Left kidney (tissue), 2 donors: ENCODE results near the gene IGSF9. TPM values are rescaled to one million over a fixed set of nuclear protein-coding genes. Genes with fewer than 3 reads are reported as not detected.

Experiments
- DNase-seq: peaks from one replicate; pipeline ENCODE4 v3.0.0-alpha.2; 2013
- polyA plus RNA-seq: library from polyadenylated mRNA; unstranded; fragments of 120-200 nt; gene quantifications from one replicate; pipeline ENCODE4 v1.2.1, GENCODE V29; 2013; ENCODE audit not compliant: insufficient read length

IGSF9 gene
- polyA plus RNA-seq, 1 donor: 15.6 TPM

DNA sequence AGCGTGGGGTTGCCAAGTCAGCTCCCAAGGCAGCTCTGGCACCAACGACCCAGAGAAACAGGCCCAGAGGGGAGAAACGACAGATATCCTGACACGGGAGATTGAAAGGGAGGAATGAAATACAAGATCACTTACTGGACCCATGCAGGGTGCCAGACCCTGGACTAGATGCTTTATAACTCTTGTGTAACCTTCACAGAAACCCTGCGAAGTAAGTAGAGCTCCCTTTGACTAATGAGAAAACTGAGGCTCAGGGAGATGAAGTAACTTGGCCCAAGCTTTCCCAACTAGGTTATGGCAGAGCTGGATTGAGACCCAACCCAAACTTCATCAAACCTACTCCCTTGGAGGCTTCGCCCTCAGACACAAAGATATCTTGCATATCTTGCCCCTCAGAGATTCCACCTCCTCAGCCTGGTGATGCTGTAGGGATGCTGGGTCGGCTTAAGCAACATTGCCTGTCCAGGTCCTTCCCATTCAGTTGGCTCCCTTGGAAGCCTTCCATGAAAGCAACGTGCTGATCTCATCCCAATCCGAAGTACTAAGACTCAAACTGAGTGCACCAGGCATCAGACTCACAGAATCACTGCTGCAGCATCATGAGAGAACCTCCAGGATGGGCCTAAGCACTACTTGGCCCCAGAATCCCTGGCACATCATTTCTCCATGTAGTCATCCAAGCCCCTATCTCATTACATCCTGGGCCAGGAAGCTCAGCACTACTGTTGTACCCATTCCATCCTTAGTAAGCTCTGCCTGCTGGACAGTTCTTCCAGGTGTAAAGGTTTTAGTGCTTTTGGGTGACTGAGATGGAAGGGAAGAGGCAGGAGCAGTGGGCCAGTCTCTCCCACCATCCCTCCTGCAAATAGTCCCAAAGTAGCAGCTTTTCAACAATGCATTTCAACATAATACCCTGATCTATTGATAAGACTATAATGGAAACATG, 1.1 kb upstream of the IGSF9 start:
- no peak for DNase-seq

DNA sequence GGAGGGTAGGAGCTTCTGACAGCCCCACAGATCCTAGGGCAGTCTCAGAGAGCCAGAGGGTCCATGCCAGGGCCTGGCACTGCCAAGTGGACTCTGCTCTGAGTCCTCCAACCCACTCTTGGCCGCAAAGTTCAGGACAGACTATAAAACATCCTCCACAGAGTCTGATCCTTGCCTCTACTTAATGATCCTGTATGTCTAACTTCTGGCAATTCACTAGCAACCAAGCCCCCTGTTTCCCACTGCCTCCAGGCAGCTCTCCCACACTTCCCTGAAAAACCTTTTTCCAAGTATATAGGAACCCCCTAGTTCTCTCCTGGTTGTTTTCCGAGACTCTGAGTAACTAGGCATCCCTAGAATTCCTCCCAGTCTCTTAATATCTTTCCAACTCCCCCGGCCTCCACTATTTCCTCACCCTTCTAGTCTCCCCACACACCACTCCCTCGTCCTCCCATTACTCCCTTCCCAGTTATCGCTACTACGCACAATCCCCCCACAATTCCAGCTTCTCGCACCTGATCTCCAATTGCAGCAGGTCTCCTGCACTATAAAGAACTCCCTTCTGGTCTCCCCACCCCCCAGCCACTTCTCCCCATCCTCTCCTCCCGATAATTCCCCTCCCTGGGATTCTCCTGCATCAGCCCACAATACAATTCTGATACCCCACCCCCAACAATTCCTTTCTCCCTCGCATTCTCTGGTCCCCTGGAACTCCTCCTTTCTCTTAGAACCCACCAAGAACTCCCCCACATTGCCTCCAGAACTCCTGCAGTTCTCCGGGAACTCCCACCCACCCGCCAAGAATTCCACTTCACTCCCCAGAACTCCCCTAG, 574 bp downstream of the IGSF9 start:
- DNase-seq: no peak

DNA sequence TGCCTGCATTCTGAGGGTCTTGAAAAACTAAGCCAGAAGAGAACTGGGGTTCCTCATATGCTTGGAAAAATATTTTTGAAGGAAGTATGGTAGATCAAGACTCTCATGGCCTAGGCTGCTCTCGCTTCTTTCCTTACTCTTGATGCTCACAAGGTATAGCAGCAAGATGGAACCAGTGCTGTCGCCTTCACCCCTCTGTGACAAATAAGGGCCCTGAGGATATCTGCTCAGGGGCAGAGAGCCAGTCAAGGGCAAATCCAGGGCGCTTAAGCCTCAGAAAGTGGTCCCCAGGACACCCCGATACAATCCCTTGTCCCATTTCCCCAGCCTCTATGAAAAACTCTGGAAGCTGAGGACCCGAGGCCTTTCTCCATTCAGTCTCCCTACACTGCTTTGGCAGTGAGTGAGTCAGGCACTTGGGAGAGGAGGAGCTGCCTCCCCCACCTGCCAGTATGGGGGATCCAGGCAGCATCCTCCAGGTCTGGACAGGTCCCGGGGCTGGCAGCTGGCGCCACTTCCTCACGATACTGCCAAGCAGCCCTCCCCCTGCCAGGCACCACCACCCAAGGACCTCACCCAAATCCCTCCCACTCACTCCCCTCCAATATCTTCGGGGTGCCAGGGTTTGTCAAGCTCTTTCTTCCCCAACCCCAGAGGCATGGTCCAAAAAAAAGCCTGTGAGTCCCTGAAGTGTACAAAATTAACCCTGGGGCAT, 1.3 kb downstream of the IGSF9 start:
- DNase-seq: no peak

DNA sequence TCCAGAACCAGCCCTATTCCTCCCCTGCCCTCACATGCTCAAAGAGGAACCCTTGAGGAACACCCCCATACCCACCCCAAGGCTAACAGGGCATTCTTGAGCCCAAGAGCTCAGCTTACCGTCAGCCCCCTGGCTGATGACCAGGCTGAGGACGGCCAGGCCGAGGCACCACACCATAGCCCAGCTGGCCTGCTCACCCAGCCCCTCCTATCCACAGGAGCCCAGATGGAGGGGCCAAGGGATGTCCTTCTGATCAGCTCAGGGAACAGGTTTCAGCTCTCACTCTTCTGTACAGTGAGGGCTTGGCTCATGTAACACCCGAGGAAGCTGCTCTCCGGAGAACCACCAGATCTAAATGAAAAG, 2.2 kb downstream of the IGSF9 start:
- DNase-seq: no peak

DNA sequence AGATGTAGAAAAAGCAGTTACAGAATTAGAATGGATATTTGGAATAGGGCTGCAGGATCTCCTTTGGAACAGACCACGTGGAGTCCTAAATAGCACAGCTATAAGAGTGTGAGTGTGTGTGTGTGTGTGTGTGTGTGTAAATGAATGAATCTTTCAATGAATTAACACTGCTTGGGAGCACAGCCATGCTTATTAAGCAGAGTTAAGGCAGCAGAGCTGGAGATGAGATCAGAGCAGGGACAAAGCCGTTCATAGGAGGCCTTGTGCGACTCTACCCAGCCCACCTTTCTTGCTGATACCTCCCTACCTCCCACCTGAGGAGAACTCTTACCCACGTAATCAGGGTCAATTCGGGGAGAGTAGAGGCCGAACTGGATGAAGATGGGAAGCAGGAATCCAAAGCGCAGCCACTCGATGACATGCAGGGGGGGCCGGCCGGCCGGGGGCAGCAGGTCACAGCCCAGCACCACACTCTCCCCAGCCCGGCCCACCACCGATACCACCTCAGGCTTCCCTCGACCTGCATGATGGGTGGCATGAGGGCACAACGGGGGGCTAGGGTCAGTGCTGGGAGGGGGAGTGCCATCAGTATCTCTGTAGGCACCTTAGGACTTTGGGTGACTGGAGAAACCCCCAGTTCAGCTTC, 2.7 kb downstream of the IGSF9 start:
- DNase-seq: no peak

DNA sequence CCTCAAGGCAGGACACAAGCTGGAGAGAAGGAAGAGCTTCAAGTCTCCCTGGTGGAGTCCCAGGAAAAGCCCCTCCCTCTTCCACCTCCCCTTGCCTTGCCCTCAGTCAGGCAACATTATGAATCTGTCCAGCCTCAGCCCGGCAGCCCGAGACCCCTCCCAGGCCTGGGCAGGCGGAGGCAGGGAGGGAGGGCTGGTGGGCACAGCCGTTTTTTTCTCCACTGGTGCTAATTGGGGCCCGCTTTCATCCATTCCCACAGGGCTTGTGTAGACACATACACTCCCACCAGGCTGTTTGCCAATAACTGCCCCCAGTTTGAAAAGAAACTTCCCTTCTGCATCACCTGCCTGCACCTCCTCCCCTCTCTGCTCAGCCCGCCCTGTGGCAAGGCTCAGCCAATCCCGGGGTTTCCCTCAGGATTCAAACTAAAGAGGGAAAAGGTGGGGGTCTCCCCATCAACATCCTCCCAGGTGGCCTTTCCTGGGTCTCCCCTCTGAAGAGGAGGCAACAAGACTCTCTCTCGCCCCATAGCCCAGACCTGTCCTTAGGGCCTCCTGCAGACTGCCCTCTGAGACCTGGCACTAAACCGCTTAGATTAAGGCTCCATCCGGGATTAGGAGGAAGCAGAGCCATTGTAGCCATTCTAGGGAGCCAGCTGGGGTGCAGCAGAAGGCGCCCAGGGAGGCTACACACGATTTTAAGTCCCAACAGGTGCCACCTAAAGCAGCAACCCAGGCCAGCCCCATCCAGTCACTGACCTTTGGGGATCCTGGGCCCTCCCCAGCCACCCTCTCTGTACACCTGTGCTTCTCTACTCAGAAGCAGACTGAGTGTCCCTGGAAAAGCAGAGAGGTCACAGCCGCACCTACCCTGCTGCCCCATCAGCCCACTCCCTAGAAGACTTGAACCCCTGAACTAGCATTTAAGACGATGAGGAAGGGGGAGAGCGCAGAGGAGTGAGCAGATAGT, 3.5 kb downstream of the IGSF9 start:
- no peak for DNase-seq

DNA sequence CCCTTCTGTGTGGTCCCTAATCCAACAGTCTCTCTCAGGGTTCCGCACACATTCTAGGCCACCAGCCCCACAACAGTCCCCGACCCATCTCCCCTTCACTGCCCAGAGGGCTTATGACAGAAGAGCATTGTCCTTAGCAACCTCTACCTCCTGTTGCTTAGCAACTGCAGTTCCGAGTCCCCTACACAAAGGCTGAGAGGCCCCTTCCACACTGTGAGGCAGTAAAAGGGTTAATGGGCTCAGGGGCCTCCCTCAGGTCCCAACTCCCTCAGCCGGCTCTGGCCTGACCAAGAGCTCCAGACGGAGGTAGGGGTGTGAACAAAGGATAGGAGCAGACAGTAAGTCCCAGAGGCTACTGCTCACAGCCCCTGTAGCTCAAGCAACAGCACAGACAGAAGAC, 4.3 kb downstream of the IGSF9 start:
- no peak for DNase-seq

DNA sequence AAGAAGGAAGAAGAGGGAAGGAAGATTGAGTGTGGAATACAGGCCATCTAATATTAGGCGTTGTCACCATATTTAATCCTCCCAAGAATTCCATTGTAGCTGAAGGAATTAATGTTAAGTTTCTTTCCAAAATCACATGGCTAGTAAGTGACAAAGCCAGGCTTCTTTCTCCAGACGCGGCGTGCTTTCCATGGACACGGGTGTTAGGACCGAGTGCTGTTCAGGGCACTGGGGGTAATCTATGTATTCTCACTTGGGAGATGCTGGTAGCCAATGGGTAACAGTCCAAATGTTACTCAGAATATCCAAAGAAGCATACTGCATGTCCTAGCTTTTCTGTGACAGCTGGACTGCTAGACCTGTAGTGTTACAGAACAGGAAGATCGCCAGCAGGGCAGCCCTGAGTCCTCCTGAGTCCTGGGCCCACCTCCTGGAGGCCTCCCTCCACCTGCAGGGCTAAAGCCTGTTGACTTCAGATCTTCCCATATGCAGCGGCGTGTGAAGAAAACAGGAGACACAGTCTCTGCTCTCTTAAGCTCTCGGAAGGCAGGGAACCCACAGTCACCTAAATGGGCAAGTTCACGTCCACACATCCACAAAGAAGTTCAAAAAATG, 5.3 kb downstream of the IGSF9 start:
- DNase-seq: no peak

DNA sequence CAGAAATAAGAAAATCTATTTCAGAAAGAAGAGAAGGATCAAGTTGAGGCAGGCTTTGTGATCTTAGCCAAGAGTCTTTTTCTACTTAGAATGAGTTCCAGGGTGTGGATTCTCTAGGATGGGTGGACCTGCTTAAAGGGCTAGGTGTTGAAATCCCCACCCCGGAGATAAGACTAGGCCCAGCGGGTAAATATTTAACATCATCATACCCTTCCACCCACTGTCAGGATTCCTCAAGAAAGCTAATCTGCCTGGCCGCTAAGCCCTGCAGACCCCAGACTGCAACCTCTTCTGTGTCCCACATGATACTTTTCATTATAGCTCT, 5.8 kb downstream of the IGSF9 start:
- no peak for DNase-seq

DNA sequence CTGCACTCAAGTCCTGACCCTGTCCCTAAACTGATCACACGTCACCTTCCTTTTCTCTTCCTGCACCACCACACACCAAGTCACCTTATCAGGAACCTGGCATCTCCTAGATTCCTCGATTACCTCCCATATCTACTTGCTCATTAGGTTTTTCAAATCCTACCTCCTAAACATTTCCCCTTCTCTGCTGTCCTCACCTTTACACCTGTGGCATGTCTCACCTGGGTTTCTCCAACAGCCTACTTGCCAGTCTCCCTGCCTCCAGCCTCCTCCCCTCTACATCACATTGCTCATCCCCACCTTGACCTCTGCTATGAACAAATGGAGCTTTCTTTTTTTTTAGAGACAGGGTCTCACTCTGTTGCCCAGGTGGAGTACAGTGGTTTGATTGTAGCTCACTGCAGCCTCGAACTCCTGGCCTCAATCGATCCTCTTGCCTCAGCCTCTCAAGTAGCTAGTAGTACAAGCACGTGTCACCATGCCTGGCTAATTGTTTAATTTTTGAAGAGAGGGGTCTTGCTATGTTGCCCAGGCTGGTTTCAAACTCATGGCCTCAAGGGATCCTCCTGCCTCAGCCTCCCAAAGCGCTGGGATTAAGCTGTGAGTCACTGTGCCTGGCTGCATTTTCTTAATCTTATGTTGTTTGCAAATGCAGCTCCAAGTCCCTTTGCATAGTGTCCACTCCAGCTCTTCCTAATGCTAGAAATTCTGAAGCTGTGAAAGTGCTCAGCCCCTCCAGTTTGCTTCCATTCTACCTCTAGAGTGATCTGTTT, 6.3 kb downstream of the IGSF9 start:
- no peak for DNase-seq

DNA sequence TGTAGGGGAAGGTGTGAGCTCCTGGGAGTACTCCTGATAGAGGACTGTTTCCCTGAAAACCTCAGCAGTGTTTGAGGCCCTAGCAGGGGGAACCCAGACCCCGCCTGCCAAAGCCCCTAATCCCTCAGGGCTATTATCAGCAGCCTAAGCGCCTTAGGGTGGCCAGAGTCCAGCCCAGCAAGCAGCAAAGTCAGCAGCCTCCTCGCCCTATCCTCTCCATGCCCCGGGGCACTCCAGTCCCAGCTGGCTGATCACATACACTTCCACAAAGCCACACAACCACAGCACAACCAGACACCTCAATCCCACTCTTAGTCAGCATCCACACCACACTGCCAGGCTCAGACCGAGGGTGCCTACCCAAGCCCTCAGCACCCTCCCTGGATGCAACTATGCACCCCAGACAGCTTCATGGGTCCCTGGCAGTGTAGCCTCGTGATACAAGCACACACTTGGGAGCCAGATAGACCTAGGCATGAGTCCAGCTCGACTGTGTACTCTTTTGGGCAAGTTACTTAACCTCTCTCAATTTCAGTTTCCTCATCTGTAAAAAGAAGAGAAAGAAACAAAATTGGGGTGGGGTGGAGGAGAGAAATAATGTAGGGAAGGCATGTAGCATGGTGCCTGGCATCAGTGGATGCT, 7.1 kb downstream of the IGSF9 start:
- DNase-seq: no peak

DNA sequence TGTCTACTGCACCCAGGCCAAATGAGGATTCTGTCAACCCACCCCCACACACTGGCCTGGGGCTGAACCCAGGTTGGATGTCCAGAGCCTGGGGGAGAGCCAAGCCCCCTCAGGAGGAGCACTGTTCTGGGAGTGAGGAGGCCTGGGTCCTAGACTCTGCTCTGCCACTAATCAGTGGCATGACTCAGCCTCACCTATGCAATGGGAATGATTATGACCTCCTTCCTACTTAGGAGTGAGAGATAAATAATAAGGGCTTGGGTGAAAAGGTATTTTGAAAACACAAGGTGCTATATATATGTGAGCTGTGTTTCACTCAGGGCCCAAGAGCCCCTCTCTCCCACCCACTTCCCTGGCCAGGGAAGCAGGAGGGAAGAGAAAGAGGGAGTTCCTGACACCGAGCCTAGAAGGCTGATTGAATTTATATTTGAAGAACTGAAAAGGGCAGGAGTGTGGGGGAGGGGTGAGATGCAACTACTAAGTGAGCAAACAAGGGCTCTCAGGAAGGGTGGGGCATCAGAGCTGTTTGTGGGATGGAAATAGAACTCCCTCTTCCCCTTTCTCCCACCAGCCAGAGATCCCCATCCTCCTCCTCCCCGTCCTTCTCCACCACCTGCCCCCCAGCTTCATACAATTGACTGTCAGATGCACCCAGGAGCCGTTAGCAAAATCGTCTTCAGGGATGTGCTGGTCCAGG, 8.2 kb downstream of the IGSF9 start:
- no peak for DNase-seq

DNA sequence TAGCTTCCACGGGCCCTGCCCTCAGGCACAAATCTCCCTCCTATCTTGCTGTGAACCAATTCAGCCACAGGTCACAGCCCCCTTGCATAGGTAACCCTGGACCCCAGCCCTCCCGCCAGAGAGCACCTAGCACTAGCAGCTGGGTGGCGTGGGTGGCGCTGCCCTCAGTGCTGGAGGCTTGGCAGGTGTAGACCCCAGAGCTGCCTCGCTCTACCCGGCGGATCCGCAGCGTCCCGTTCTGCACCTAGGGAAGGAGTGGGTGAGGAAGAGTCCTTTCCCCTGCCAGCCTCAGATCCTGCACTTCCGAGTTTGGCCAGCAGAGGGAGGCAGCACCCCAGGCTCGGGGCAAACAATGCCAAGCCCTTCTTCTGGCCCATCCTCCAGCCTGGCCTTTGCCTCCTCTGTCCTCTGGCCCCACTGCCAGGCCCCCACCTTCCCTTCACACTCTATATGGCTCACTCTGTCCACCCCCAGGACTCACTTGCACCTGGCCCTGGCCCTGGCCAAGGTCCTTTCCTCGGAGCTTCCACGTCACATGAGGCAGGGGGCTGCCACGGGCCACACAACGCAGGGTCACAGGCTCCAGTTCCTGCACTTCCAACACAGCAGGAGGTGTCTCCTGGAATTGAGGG, 9.0 kb downstream of the IGSF9 start:
- DNase-seq: no peak

DNA sequence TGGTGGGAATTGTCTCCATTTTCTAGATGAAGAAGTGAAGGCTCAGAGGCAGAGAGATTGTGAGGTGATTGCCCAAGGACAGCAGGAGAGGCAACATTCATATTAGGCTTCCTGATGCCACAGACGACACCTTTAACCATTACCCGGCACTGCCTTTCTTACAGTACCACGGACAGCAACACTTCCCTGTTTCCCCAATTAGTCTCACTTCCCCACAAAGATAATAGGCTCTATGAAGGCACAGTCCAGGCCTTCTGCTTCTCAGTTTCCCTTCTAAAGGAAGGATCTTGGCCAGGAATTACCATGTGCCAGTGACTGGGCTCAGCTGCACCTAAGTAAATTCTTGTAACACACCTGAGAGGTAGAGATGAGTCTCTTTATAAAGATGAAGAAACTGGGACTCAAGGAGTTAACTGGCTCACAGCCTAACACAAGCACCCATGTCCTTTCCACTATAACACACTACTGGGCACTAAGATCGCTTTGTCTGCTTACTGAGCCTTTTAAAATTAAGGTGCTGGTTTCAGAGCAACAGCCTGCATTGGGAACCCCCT, 9.6 kb downstream of the IGSF9 start:
- DNase-seq: no peak

DNA sequence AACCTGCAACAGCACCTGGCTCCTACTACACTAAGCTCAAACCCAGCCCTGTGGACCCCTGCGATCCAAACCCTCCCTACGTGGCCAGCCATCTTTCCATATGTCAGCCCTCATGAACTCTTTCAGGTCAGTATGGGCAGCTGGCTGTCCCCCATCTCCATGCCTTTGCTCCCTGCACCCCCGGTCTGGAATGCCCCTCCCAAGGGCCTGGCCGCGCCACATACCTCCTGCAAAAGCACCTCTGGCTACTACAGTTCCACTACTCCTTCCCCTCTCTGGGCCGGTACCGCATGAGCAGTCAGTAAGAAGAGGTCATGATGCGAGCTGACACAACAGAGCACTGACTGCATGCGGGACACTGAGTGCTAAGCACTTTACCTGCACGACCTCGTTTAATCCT, 10.1 kb downstream of the IGSF9 start:
- DNase-seq: no peak

DNA sequence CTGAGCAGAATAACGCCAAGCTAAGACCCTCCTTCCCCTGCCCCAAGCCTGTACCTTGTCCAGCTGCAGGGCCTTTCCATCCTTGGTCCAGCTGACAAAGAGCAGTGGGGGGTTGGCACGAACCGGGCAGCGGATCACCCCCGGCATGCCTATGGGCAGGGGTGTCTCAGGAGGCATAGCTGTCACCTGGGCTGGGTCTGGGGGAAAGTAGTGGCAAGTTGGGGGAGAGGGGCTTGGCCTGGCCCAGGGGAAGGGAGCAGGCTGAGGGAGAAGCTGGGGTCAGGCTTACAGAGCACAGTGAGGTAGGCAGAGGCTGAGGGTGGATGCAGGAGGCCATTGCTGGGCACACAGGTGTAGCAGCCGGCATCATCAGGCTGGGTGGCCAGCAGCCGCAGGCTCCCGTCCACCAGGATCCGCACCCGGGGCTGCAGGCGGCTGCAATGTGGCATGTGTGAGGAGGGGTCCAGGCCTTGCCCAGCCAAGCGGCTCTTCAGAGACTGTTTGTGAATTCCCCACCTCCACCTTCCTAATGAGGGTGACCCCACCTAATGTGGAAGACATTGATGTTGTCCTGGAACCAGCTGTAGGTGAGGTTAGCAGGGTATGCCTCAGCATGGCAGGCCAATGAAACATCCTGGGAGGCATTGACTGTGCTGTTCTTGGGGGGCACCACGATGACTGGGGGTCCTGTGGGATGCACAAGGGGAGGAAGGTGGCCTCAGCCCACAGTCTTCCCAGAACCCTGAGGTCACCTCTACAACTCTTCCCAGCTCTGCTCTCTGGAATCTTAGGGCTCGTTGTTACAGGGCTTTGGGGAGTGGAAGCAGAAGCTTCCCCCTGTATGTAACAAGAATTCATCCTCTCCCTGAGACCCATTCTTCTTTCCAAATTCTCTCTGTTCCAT, 11.0 kb downstream of the IGSF9 start:
- no peak for DNase-seq

DNA sequence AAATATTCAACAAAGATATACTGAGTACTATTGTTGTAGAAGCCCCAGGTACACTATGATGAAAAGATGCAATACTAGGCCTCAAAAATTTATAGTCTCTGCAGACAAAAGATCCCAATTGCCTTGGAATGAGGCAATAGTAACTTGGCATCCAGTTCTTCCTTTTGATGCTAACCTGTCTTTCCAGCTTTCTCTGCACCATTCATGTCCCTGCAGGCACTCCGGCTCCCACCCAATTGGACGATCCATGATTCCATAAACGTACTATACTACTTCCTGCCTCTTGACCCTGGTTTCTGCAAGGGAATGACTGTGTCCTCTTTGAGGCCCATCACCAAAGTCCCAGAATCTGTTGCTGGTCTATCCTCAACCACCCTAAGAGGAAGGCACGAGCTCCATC, 12.1 kb downstream of the IGSF9 start:
- DNase-seq: no peak
